CD14-positive monocyte (primary cell): ENCODE results near the gene ANGPTL7. TPM values are rescaled to one million over a fixed set of nuclear protein-coding genes. Genes with fewer than 3 reads are reported as not detected.

ENCODE experiments used
- DNase-seq, 3 donors: peaks; one replicate each; pipeline ENCODE4 v3.0.0-alpha.2; 2011 to 2022
- H2AFZ ChIP-seq: 2 replicates; pipeline ENCODE4 v1.6.0; 2012; ENCODE audit warnings: mild to moderate bottlenecking, low read depth, low read length, inconsistent platforms; ENCODE audit not compliant: insufficient read depth, poor library complexity, severe bottlenecking
- H3K27ac ChIP-seq, 2 donors: 1 replicate in 1 of 2; 2 replicates in 1 of 2; pipeline ENCODE4 v1.5.1; 2012 to 2013; ENCODE audit warnings: low read length in 2 of 2, control low read depth in 1 of 2, inconsistent platforms in 1 of 2, low read depth in 1 of 2, mild to moderate bottlenecking in 1 of 2
- H3K27me3 ChIP-seq, 2 donors: one replicate each; pipeline versions ENCODE4 v1.6.0 to v1.6.1; 2011 to 2013; ENCODE audit warnings: low read length in 2 of 2; ENCODE audit not compliant: control insufficient read depth in 2 of 2, insufficient read depth in 2 of 2
- H3K36me3 ChIP-seq, 2 donors: replicated peaks in 1 of 2; 1 replicate in 1 of 2; 2 replicates in 1 of 2; pipeline versions ENCODE4 v1.5.1 to v1.6.1; 2012 to 2013; ENCODE audit warnings: low read length in 2 of 2, control low read depth in 1 of 2, inconsistent platforms in 1 of 2, mild to moderate bottlenecking in 1 of 2; ENCODE audit not compliant: insufficient read depth in 2 of 2, control insufficient read depth in 1 of 2
- H3K4me1 ChIP-seq, 2 donors: 1 replicate in 1 of 2; 2 replicates in 1 of 2; pipeline versions ENCODE4 v1.5.1 to v1.6.1; 2012 to 2013; ENCODE audit warnings: low read length in 2 of 2, control low read depth in 1 of 2, inconsistent platforms in 1 of 2, mild to moderate bottlenecking in 1 of 2, moderate library complexity in 1 of 2; ENCODE audit not compliant: insufficient read depth in 2 of 2, control insufficient read depth in 1 of 2
- H3K4me2 ChIP-seq: replicated peaks from 2 replicates; pipeline ENCODE3; 2012; ENCODE audit warnings: low read length, moderate library complexity, mild to moderate bottlenecking; ENCODE audit not compliant: poor library complexity, severe bottlenecking; ENCODE audit errors: extremely low read depth
- H3K4me3 ChIP-seq, 3 experiments: fragments of 200-600 bp in 1 of 3; sonication (generic) in 1 of 3; replicated peaks in 1 of 3; 1 replicate in 2 of 3; 2 replicates in 1 of 3; pipeline ENCODE4 v1.5.1; 2011 to 2013; ENCODE audit warnings: low read length in 3 of 3, mild to moderate bottlenecking in 3 of 3, control low read depth in 2 of 3, low read depth in 2 of 3, inconsistent platforms in 1 of 3, moderate library complexity in 1 of 3
- H3K79me2 ChIP-seq: 2 replicates; pipeline ENCODE4 v1.6.0; 2012; ENCODE audit warnings: mild to moderate bottlenecking, control low read depth, inconsistent platforms, low read length, moderate library complexity; ENCODE audit not compliant: insufficient read depth
- H3K9ac ChIP-seq: 2 replicates; pipeline ENCODE4 v1.6.0; 2017; ENCODE audit warnings: low read length, mild to moderate bottlenecking; ENCODE audit not compliant: insufficient read depth, poor library complexity, severe bottlenecking
- H3K9me3 ChIP-seq, 2 donors: replicated peaks in 1 of 2; 1 replicate in 1 of 2; 2 replicates in 1 of 2; pipeline versions ENCODE4 v1.5.1 to v1.6.1; 2012 to 2013; ENCODE audit warnings: low read length in 2 of 2, control low read depth in 1 of 2; ENCODE audit not compliant: control insufficient read depth in 1 of 2, insufficient read depth in 1 of 2
- H4K20me1 ChIP-seq: 2 replicates; pipeline ENCODE4 v1.6.0; 2012; ENCODE audit warnings: mild to moderate bottlenecking, low read length, control low read depth, moderate library complexity; ENCODE audit not compliant: insufficient read depth
- H3K27ac Mint-ChIP-seq, 7 donors: one replicate each; pipeline ENCODE4 v1.8.0; 2020; ENCODE audit warnings: mild to moderate bottlenecking in 7 of 7, mixed read lengths in 7 of 7, moderate library complexity in 6 of 7, inconsistent platforms in 2 of 7
- H3K27me3 Mint-ChIP-seq, 3 donors: one replicate each; pipeline ENCODE4 v1.8.0; 2021 to 2022; ENCODE audit warnings: low read depth in 3 of 3, mild to moderate bottlenecking in 3 of 3, mixed read lengths in 3 of 3, moderate library complexity in 3 of 3, inconsistent platforms in 1 of 3
- H3K36me3 Mint-ChIP-seq, 2 donors: one replicate each; pipeline ENCODE4 v1.8.0; 2020; ENCODE audit warnings: mixed read lengths in 2 of 2, inconsistent platforms in 1 of 2, mild to moderate bottlenecking in 1 of 2
- H3K4me1 Mint-ChIP-seq: one replicate; pipeline ENCODE4 v1.8.0; 2020; ENCODE audit warnings: mild to moderate bottlenecking, mixed read lengths
- H3K4me3 Mint-ChIP-seq, 2 donors: one replicate each; pipeline ENCODE4 v1.8.0; 2020; ENCODE audit warnings: mild to moderate bottlenecking in 2 of 2, mixed read lengths in 2 of 2, moderate library complexity in 1 of 2
- H3K9me3 Mint-ChIP-seq, 7 donors: one replicate each; pipeline ENCODE4 v1.8.0; 2020 to 2022; ENCODE audit warnings: mixed read lengths in 7 of 7, mild to moderate bottlenecking in 6 of 7, moderate library complexity in 6 of 7, inconsistent platforms in 2 of 7
- CTCF ChIP-seq: fragments of 200-600 bp; IDR thresholded peaks from one replicate; pipeline ENCODE4 v1.8.0; 2022; ENCODE audit warnings: antibody characterized with exemption, mild to moderate bottlenecking
- WGBS: methylation state at CpG from one replicate; pipeline ENCODE4 v1.1.5; 2013; ENCODE audit warnings: missing lambda C conversion rate; ENCODE audit not compliant: insufficient coverage; 5-methylcytosine and 5-hydroxymethylcytosine counted together
- intact Hi-C, 2 donors: fragments of 100-400 bp; cut with micrococcal nuclease; formaldehyde crosslinking; loops; one replicate each; pipeline versions ENCODE4 v1.15.0 to v1.15.1; 2023
- polyA plus RNA-seq, 3 donors: library from polyadenylated mRNA; depleted of rRNA in 1 of 3; unstranded in 2 of 3; stranded (reverse) in 1 of 3; fragments of 300-500 nt in 2 of 3; fragments of >200 nt in 1 of 3; fragmentation: Illumina TruSeq in 2 of 3; gene quantifications; 1 replicate in 2 of 3; 2 replicates in 1 of 3; pipeline ENCODE4 v1.2.3, GENCODE V29; 2012 to 2021

The ANGPTL7 gene
- polyA plus RNA-seq, 3 donors: not detected

DNA sequence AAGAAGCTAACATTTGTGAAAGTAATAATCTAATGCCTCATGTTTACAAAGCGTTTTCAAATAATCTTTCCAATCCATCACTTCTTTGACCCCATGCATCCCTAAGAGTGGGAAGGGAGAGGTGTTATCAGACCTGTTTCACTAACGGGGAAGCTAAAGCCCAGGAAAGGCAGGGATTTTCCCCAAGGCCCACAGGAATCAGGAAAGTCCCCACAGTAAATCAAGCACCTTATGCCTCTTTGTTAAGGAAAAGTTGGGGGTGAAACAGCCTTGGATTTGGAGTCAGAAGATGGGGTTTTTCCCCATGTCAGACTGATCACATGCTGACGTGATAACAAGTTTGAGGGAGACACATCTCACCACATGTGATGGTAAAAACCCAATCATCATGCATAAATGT, 20.0 kb upstream of the ANGPTL7 start:
- Histone ChIP-seq H3K4me3 (no peak overlapping the region), H4K20me1 (no peaks in the 10 kb centered on the region), H3K9ac (no peak overlapping the region), H2AFZ (no peak overlapping the region), H3K36me3 (peaks cover 10 to 18% of the 10 kb centered on the region in 2 donors), H3K4me1 (no peaks in the 10 kb centered on the region), H3K79me2 (no peaks in the 10 kb centered on the region), H3K4me2 (no peak overlapping the region), H3K9me3 (no peaks in the 10 kb centered on the region), H3K27me3 (no peaks in the 10 kb centered on the region), H3K27ac (no peak overlapping the region)
- Mint-ChIP-seq H3K4me1 (no peaks in the 10 kb centered on the region), H3K36me3 (peaks cover 24 to 48% of the 10 kb centered on the region in 2 donors), H3K27me3 (peaks cover 0 to 2% (median 2%) of the 10 kb centered on the region in 3 donors), H3K9me3 (peaks cover 2 to 4% (median 3%) of the 10 kb centered on the region in 7 donors), H3K27ac (no peak overlapping the region), H3K4me3 (no peak overlapping the region)
- no peak for DNase-seq
- no peak for TF ChIP-seq CTCF
- WGBS: no CpG with 5 or more reads among the region's 3 CpGs
- intact Hi-C loops: no loop called here

- DNase-seq: no peak
- H3K27me3 ChIP-seq: no peaks in the 10 kb centered on the region
- H3K9ac ChIP-seq: no peak overlapping the region
- no peaks in the 10 kb centered on the region for H3K79me2 ChIP-seq
- no peaks in the 10 kb centered on the region for H3K9me3 ChIP-seq
- peaks cover 12 to 27% of the 10 kb centered on the region in 2 donors for H3K36me3 ChIP-seq
- H3K4me2 ChIP-seq: no peak overlapping the region
- no peak overlapping the region for H3K27ac ChIP-seq
- intact Hi-C loops: no loop called here
- H3K36me3 Mint-ChIP-seq: peaks cover 19 to 42% of the 10 kb centered on the region in 2 donors
- 100% methylated on average over 2 of the region's 2 CpGs for WGBS
- H3K27ac Mint-ChIP-seq: no peak overlapping the region
- H3K4me3 ChIP-seq: no peak overlapping the region
- peaks cover 0 to 2% (median 2%) of the 10 kb centered on the region in 3 donors for H3K27me3 Mint-ChIP-seq
- no peak overlapping the region for H3K4me3 Mint-ChIP-seq
- H3K4me1 Mint-ChIP-seq: no peaks in the 10 kb centered on the region
- no peaks in the 10 kb centered on the region for H3K4me1 ChIP-seq
- no peaks in the 10 kb centered on the region for H4K20me1 ChIP-seq
- no peak overlapping the region for H2AFZ ChIP-seq
- no peak for TF ChIP-seq CTCF
- H3K9me3 Mint-ChIP-seq: peaks cover 2 to 4% (median 3%) of the 10 kb centered on the region in 7 donors
Measured at GRCh38 chr1:11170102-11170501, 19.1 kb upstream of the ANGPTL7 start.
